PFSK-1 (cell line): ENCODE data around the gene RFX4.

Experiments
- FOXP2 ChIP-seq: optimal IDR thresholded peaks from 2 replicates; pipeline ENCODE3; 2011; ENCODE audit warnings: borderline replicate concordance, control low read depth, inconsistent platforms; ENCODE audit not compliant: insufficient read depth; ENCODE audit errors: extremely low read length, extremely low read depth
- POLR2AphosphoS5 ChIP-seq: IDR thresholded peaks from 2 replicates; pipeline ENCODE4 v1.6.1; 2012; ENCODE audit warnings: low read depth, mild to moderate bottlenecking, control low read depth, low read length, moderate library complexity
- SIN3A ChIP-seq: IDR thresholded peaks from 2 replicates; pipeline ENCODE4 v1.6.1; 2012; ENCODE audit warnings: mild to moderate bottlenecking, low read length, moderate library complexity, borderline replicate concordance; ENCODE audit not compliant: insufficient read depth
- TAF1 ChIP-seq: IDR thresholded peaks from 2 replicates; pipeline ENCODE4 v1.6.1; 2012; ENCODE audit warnings: low read length, control low read depth, borderline replicate concordance; ENCODE audit not compliant: insufficient read depth
- TF ChIP-seq, protein P1 (sequence below), 2 experiments: IDR thresholded peaks; 2 replicates each; pipeline versions ENCODE4 v1.6.1 to v1.8.0; 2011 to 2012; ENCODE audit warnings: low read depth in 2 of 2, low read length in 2 of 2, control low read depth in 1 of 2, inconsistent platforms in 1 of 2, mild to moderate bottlenecking in 1 of 2, moderate library complexity in 1 of 2; ENCODE audit not compliant: insufficient read depth in 1 of 2

Gene RFX4

DNA sequence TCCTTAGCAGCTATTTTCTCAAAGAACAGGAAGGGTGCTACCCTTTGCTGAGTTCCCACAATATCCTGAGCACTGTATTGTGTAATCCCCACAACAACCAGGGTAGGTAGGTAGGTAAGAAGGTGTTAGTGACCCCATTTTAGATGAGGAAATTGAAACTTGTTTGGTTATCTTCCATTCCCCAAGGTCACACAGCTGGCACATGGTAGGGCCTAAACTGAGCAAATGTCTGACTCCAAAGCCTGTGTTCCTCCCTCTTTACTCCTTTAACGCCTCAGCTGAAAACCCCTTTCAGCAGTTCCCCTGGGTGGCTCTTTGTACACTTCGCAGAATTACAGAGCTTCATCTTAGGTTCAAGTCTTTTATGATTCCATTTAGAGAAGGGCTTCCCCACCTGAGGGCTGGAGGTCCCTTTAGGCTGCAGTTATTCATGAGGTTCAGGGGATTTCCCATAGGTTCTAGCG lies 165.2 kb downstream of the RFX4 start:
- TF ChIP-seq FOXP2 (no peak), POLR2AphosphoS5 (no peak), SIN3A (no peak), TAF1 (no peak)
- TF ChIP-seq, protein P1, sequence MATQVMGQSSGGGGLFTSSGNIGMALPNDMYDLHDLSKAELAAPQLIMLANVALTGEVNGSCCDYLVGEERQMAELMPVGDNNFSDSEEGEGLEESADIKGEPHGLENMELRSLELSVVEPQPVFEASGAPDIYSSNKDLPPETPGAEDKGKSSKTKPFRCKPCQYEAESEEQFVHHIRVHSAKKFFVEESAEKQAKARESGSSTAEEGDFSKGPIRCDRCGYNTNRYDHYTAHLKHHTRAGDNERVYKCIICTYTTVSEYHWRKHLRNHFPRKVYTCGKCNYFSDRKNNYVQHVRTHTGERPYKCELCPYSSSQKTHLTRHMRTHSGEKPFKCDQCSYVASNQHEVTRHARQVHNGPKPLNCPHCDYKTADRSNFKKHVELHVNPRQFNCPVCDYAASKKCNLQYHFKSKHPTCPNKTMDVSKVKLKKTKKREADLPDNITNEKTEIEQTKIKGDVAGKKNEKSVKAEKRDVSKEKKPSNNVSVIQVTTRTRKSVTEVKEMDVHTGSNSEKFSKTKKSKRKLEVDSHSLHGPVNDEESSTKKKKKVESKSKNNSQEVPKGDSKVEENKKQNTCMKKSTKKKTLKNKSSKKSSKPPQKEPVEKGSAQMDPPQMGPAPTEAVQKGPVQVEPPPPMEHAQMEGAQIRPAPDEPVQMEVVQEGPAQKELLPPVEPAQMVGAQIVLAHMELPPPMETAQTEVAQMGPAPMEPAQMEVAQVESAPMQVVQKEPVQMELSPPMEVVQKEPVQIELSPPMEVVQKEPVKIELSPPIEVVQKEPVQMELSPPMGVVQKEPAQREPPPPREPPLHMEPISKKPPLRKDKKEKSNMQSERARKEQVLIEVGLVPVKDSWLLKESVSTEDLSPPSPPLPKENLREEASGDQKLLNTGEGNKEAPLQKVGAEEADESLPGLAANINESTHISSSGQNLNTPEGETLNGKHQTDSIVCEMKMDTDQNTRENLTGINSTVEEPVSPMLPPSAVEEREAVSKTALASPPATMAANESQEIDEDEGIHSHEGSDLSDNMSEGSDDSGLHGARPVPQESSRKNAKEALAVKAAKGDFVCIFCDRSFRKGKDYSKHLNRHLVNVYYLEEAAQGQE (IDR thresholded peaks at IDR 0.05; ENCODE audit: insufficient read depth in 1 of 2, low read depth in 2 of 2, low read length in 2 of 2): no peak

GRCh38 chr12:106750524-106750923 lies 167.7 kb downstream of the RFX4 start:
- TF ChIP-seq TAF1 (no peak), POLR2AphosphoS5 (no peak), SIN3A (no peak), FOXP2 (no peak)
- TF ChIP-seq, protein P1 (IDR thresholded peaks at IDR 0.05; ENCODE audit: insufficient read depth in 1 of 2, low read depth in 2 of 2, low read length in 2 of 2): no peak

DNA sequence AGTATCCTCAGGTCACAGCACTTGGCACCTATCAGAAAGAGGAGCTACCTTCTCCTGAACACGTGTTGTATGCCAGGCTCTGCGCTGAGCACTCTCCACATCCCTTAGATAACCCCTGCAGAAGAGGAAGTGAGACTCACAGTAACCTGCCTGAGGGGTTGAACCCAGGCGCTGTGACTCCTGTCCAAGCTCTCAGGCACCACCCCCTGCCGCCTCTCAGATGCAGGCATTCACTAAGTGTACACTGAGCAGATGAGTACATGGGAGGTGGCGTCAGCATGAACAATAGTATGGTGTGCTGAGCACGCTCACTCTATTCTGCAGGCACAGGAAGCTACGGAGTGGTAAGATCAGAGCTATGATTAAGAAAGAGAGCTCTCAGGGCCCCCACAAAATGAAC lies 170.7 kb downstream of the RFX4 start:
- TF ChIP-seq, protein P1 (IDR thresholded peaks at IDR 0.05; ENCODE audit: insufficient read depth in 1 of 2, low read depth in 2 of 2, low read length in 2 of 2): no peak
- TF ChIP-seq POLR2AphosphoS5 (no peak), SIN3A (no peak), FOXP2 (no peak), TAF1 (no peak)

- TF ChIP-seq SIN3A: no peak
- TF ChIP-seq FOXP2: no peak
- TF ChIP-seq TAF1: no peak
- no peak for TF ChIP-seq POLR2AphosphoS5
- TF ChIP-seq, protein P1 (IDR thresholded peaks at IDR 0.05; ENCODE audit: insufficient read depth in 1 of 2, low read depth in 2 of 2, low read length in 2 of 2): no peak
Observed at GRCh38 chr12:106754331-106754730, 171.5 kb downstream of the RFX4 start.

GRCh38 chr12:106757623-106758348 lies 175.0 kb downstream of the RFX4 start:
- TF ChIP-seq TAF1: no peak
- no peak for TF ChIP-seq POLR2AphosphoS5
- TF ChIP-seq, protein P1 (IDR thresholded peaks at IDR 0.05; ENCODE audit: insufficient read depth in 1 of 2, low read depth in 2 of 2, low read length in 2 of 2): no peak
- TF ChIP-seq SIN3A: no peak
- TF ChIP-seq FOXP2: no peak
